Peyer's patch (tissue), 4 donors: ENCODE measurements around the gene BCAS3. TPM values are rescaled to one million over a fixed set of nuclear protein-coding genes. Genes with fewer than 3 reads are reported as not detected.

Experiments used
- DNase-seq, 3 donors: peaks; one replicate each; pipeline ENCODE4 v3.0.0-alpha.2; 2017 to 2019
- H3K27ac ChIP-seq, 4 donors: fragments of 200-600 bp; sonication (generic); one replicate each; pipeline ENCODE4 v1.5.1; 2016 to 2019
- H3K27me3 ChIP-seq, 2 donors: fragments of 200-600 bp; sonication (generic); one replicate each; pipeline ENCODE4 v1.5.1; 2019
- H3K36me3 ChIP-seq, 3 donors: fragments of 200-600 bp; sonication (generic); one replicate each; pipeline ENCODE4 v1.5.1; 2016 to 2019
- H3K4me1 ChIP-seq, 4 donors: fragments of 200-600 bp; sonication (generic); one replicate each; pipeline ENCODE4 v1.5.1; 2016 to 2019
- H3K4me3 ChIP-seq, 4 donors: fragments of 200-600 bp; sonication (generic); 1 replicate in 3 of 4; 2 replicates in 1 of 4; pipeline ENCODE4 v1.5.1; 2016 to 2019; ENCODE audit warnings: mild to moderate bottlenecking in 1 of 4
- H3K9me3 ChIP-seq, 4 donors: fragments of 200-600 bp; sonication (generic); one replicate each; pipeline ENCODE4 v1.5.1; 2016 to 2019; ENCODE audit warnings: mild to moderate bottlenecking in 1 of 4
- CTCF ChIP-seq, 6 experiments: fragments of 450-650 bp in 4 of 6; fragments of 200-600 bp in 2 of 6; sonication (generic) in 1 of 6; IDR thresholded peaks; one replicate each; pipeline ENCODE4 v1.5.1; 2017 to 2019; ENCODE audit warnings: antibody characterized with exemption in 6 of 6, mild to moderate bottlenecking in 3 of 6, moderate library complexity in 1 of 6
- POLR2A ChIP-seq, 2 donors: fragments of 450-650 bp; IDR thresholded peaks; one replicate each; pipeline ENCODE4 v1.5.1; 2017; ENCODE audit warnings: antibody characterized with exemption in 2 of 2, mild to moderate bottlenecking in 2 of 2, moderate library complexity in 2 of 2
- total RNA-seq, 4 donors: library from RNA; depleted of rRNA; stranded (reverse); fragments of >200 nt; gene quantifications; one replicate each; pipeline ENCODE4 v1.1.0, GENCODE V29; 2016

The BCAS3 gene
- total RNA-seq, 4 donors from 2014 or later = 25.7 to 109 (median 57.1) TPM

- Histone ChIP-seq H3K9me3 (no peaks in the 10 kb centered on the region), H3K27ac (no peak overlapping the region), H3K4me1 (no peaks in the 10 kb centered on the region), H3K4me3 (no peak overlapping the region), H3K36me3 (no peaks in the 10 kb centered on the region), H3K27me3 (no peaks in the 10 kb centered on the region)
- no peak for DNase-seq
- TF ChIP-seq POLR2A (IDR thresholded peaks at IDR 0.05) = no peak
- TF ChIP-seq CTCF (IDR thresholded peaks at IDR 0.05) = no peak
These were observed 393.0 kb downstream of the BCAS3 start for GRCh38 chr17:61070649-61071048.

GRCh38 chr17:61072648-61073047 is 395.0 kb downstream of the BCAS3 start:
- no peak for TF ChIP-seq POLR2A (IDR thresholded peaks at IDR 0.05)
- no peak for TF ChIP-seq CTCF (IDR thresholded peaks at IDR 0.05)
- Histone ChIP-seq H3K27ac (no peak overlapping the region), H3K27me3 (no peaks in the 10 kb centered on the region), H3K9me3 (no peaks in the 10 kb centered on the region), H3K36me3 (no peaks in the 10 kb centered on the region), H3K4me3 (no peak overlapping the region), H3K4me1 (no peaks in the 10 kb centered on the region)
- no peak for DNase-seq

GRCh38 chr17:61073131-61073530 is 395.5 kb downstream of the BCAS3 start:
- Histone ChIP-seq H3K27ac (no peak overlapping the region), H3K27me3 (no peaks in the 10 kb centered on the region), H3K4me1 (no peaks in the 10 kb centered on the region), H3K4me3 (no peak overlapping the region), H3K9me3 (no peaks in the 10 kb centered on the region), H3K36me3 (no peaks in the 10 kb centered on the region)
- no peak for DNase-seq
- TF ChIP-seq POLR2A (IDR thresholded peaks at IDR 0.05) = no peak
- no peak for TF ChIP-seq CTCF (IDR thresholded peaks at IDR 0.05)

GRCh38 chr17:61073799-61074513 is 396.3 kb downstream of the BCAS3 start:
- Histone ChIP-seq H3K36me3 (no peaks in the 10 kb centered on the region), H3K9me3 (no peaks in the 10 kb centered on the region), H3K27me3 (no peaks in the 10 kb centered on the region), H3K4me3 (no peak overlapping the region), H3K4me1 (no peaks in the 10 kb centered on the region), H3K27ac (no peak overlapping the region)
- TF ChIP-seq POLR2A (IDR thresholded peaks at IDR 0.05) (no peak), CTCF (IDR thresholded peaks at IDR 0.05) (no peak)
- DNase-seq = no peak

- no peaks in the 10 kb centered on the region for H3K4me1 ChIP-seq
- DNase-seq = no peak
- no peak overlapping the region for H3K27ac ChIP-seq
- TF ChIP-seq POLR2A (IDR thresholded peaks at IDR 0.05) = no peak
- no peak for TF ChIP-seq CTCF (IDR thresholded peaks at IDR 0.05)
- no peaks in the 10 kb centered on the region for H3K27me3 ChIP-seq
- no peak overlapping the region for H3K4me3 ChIP-seq
- no peaks in the 10 kb centered on the region for H3K36me3 ChIP-seq
- H3K9me3 ChIP-seq = no peaks in the 10 kb centered on the region
These were observed 398.3 kb downstream of the BCAS3 start for GRCh38 chr17:61075988-61076387.
